Gastrocnemius medialis (tissue), 4 donors: ENCODE measurements around the gene CMTR1. TPM values are rescaled to one million over a fixed set of nuclear protein-coding genes. Genes with fewer than 3 reads are reported as not detected.

Experiments used
- ATAC-seq, 2 donors: fragments of 150-250 bp; one replicate each; pipeline ENCODE4 v1.9.1; 2016
- DNase-seq, 2 donors: peaks; one replicate each; pipeline ENCODE4 v3.0.0-alpha.2; 2019
- H3K27ac ChIP-seq, 4 donors: fragments of 200-600 bp; sonication (generic); 1 replicate in 1 of 4; 2 replicates in 3 of 4; pipeline ENCODE4 v1.5.1; 2016 to 2018; ENCODE audit warnings: mild to moderate bottlenecking in 2 of 4, moderate library complexity in 1 of 4
- H3K27me3 ChIP-seq, 3 donors: fragments of 200-600 bp; sonication (generic) in 2 of 3; 1 replicate in 1 of 3; 2 replicates in 2 of 3; pipeline versions ENCODE4 v1.5.1 to v1.6.0; 2016 to 2019; ENCODE audit warnings: mild to moderate bottlenecking in 1 of 3, moderate library complexity in 1 of 3
- H3K36me3 ChIP-seq, 2 donors: fragments of 200-600 bp; sonication (generic) in 1 of 2; one replicate each; pipeline ENCODE4 v1.5.1; 2017 to 2018
- H3K4me1 ChIP-seq, 2 donors: fragments of 200-600 bp; sonication (generic) in 1 of 2; one replicate each; pipeline ENCODE4 v1.5.1; 2016 to 2017; ENCODE audit warnings: mild to moderate bottlenecking in 2 of 2
- H3K4me3 ChIP-seq, 4 donors: fragments of 200-600 bp; sonication (generic) in 3 of 4; 1 replicate in 1 of 4; 2 replicates in 3 of 4; pipeline ENCODE4 v1.5.1; 2016 to 2019; ENCODE audit warnings: mild to moderate bottlenecking in 2 of 4
- H3K9me3 ChIP-seq, 3 donors: fragments of 200-600 bp; sonication (generic) in 2 of 3; 1 replicate in 1 of 3; 2 replicates in 2 of 3; pipeline ENCODE4 v1.5.1; 2016 to 2019
- POLR2A ChIP-seq, 2 donors: fragments of 450-650 bp; IDR thresholded peaks; one replicate each; pipeline ENCODE4 v1.6.1; 2017; ENCODE audit warnings: antibody characterized with exemption in 2 of 2, mild to moderate bottlenecking in 2 of 2, moderate library complexity in 2 of 2
- in situ Hi-C, 4 donors: fragments of 200-750 bp; cut with MboI; loops; one replicate each; pipeline versions ENCODE4 v1.15.0 to v1.8.0; 2017; ENCODE audit warnings: low sequenced_read_pairs in 4 of 4
- intact Hi-C: fragments of 100-400 bp; cut with DNase I; formaldehyde crosslinking; loops from one replicate; pipeline ENCODE4 v1.15.1; 2023; ENCODE audit warnings: low total_unique reads
- total RNA-seq, 4 donors: library from RNA; depleted of rRNA; stranded (reverse); fragments of >200 nt; gene quantifications; one replicate each; pipeline versions ENCODE4 v1.1.0 to v1.2.3, GENCODE V29; 2016
- TF ChIP-seq, protein P1 (sequence below), 5 experiments: fragments of 450-650 bp in 3 of 5; fragments of 200-600 bp in 2 of 5; sonication (generic) in 2 of 5; IDR thresholded peaks in 4 of 5; conservative IDR thresholded peaks in 1 of 5; 1 replicate in 4 of 5; 2 replicates in 1 of 5; pipeline ENCODE4 v1.5.1; 2016 to 2019; ENCODE audit warnings: antibody characterized with exemption in 5 of 5, mild to moderate bottlenecking in 3 of 5, moderate library complexity in 3 of 5

The CMTR1 gene
- total RNA-seq, 4 donors from 2014 or later, result 18.2 to 34.6 (median 25.4) TPM

DNA sequence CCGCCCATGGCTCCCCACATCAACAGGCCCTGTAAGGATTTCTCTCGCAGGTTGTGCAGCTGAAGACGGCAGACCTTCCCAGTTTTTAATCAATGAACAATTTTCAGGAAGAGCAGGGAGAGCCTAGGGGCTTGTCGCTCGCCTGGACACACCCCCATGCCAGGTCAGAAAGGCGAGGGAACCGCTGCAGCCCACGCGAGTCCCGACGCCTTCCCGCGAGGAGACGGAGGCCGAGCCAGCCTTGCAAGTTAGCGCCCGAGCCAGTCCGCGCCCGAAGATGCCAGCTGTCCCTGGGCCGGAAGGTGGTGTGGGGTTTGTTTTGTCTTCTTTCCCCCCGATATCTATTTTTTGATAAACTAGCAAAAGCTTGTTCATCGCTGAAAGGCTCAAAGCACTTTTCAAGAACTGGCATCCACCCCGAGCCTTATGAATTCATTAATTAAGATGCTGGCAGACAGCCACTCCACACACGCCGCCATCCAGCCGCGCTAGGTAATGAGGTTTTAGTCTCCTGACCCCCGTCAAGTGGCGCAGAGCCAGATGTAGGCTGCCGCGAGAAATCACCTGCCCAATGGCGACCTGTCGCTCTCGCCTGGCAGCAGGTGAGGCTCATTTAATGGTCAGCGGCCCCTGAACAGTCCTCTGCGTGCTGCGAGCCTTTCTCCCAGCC lies 60.1 kb downstream of the CMTR1 start:
- no peak overlapping the region for H3K27ac ChIP-seq
- TF ChIP-seq POLR2A (IDR thresholded peaks at IDR 0.05), result no peak
- TF ChIP-seq, protein P1, sequence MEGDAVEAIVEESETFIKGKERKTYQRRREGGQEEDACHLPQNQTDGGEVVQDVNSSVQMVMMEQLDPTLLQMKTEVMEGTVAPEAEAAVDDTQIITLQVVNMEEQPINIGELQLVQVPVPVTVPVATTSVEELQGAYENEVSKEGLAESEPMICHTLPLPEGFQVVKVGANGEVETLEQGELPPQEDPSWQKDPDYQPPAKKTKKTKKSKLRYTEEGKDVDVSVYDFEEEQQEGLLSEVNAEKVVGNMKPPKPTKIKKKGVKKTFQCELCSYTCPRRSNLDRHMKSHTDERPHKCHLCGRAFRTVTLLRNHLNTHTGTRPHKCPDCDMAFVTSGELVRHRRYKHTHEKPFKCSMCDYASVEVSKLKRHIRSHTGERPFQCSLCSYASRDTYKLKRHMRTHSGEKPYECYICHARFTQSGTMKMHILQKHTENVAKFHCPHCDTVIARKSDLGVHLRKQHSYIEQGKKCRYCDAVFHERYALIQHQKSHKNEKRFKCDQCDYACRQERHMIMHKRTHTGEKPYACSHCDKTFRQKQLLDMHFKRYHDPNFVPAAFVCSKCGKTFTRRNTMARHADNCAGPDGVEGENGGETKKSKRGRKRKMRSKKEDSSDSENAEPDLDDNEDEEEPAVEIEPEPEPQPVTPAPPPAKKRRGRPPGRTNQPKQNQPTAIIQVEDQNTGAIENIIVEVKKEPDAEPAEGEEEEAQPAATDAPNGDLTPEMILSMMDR (IDR thresholded peaks at IDR 0.05 in 4 of 5, conservative IDR thresholded peaks at IDR 0.05 in 1 of 5), result no peak
- no peak overlapping the region for H3K4me3 ChIP-seq
- no peaks in the 10 kb centered on the region for H3K9me3 ChIP-seq
- H3K27me3 ChIP-seq, result no peaks in the 10 kb centered on the region
- no peaks in the 10 kb centered on the region for H3K36me3 ChIP-seq
- intact Hi-C loops (no loop called here), in situ Hi-C loops (loop anchor here in 3 of 4 donors (25.0 kb wide), 1 partner anchor 194 kb away; the partner anchor contains the start of gene MDGA1 (in 3 of the 3))
- no peak for DNase-seq
- ATAC-seq, result no peak
- no peaks in the 10 kb centered on the region for H3K4me1 ChIP-seq

DNA sequence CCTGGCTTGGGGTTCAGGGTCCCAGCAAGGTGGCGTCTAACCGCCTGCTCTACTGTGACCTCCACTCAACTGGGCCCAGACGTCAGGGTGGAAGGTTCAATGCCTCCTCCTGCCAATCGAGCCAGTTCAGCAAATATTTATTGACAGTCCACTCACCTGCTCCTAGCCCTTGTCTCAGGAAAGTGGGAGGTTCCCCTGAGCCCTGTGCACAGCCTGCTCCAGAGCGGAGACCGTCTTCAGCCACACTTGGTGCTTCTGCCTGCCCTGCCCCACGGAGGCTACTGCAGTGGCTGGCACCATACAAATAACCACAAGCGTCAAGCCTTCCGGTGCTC lies 60.6 kb downstream of the CMTR1 start:
- no peak for ATAC-seq
- in situ Hi-C loops, result loop anchor here in 3 of 4 donors (25.0 kb wide), 1 partner anchor 194 kb away; the partner anchor contains the start of gene MDGA1 (in 3 of the 3)
- no peak overlapping the region for H3K27ac ChIP-seq
- H3K36me3 ChIP-seq, result no peaks in the 10 kb centered on the region
- TF ChIP-seq POLR2A (IDR thresholded peaks at IDR 0.05), result no peak
- TF ChIP-seq, protein P1 (IDR thresholded peaks at IDR 0.05 in 4 of 5, conservative IDR thresholded peaks at IDR 0.05 in 1 of 5), result no peak
- H3K4me1 ChIP-seq, result no peaks in the 10 kb centered on the region
- H3K27me3 ChIP-seq, result no peaks in the 10 kb centered on the region
- H3K9me3 ChIP-seq, result no peaks in the 10 kb centered on the region
- H3K4me3 ChIP-seq, result no peak overlapping the region
- DNase-seq, result no peak
- intact Hi-C loops, result no loop called here

DNA sequence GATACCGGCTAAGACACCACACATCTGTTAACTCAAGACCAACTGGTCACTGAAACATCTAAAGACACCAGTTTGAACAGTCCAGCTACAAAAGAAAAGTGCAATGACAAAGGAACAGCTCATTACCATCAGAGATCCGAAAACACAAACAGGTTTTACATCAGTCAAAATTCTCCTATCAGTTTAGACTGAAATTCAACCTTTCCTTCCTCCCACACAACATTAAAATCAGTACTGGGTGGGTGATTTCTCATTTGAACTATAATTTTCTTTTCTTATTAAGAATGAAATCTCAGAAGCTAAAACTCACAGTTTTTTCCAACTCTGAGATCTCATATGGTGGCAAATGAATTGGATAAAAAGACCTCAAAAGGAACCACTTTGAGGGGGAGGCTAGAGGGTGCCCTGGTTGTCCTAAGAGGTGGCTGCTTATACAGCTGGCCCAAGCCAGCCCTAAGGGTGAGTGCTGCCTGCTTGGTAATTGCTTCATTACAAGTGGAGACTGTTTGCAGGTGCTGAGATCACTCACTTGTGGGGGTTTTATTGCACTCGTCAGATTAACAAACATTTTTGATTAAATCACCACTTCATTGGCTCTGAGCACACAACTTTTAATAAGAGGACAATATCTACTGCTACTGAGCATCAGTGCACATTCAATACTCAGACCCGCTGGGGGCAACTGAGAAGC lies 62.4 kb downstream of the CMTR1 start:
- in situ Hi-C loops (loop anchor here in 3 of 4 donors (25.0 kb wide), 1 partner anchor 192 kb away; the partner anchor contains the start of gene MDGA1 (in 3 of the 3)), intact Hi-C loops (no loop called here)
- DNase-seq (no peak), ATAC-seq (no peak)
- H3K4me1 ChIP-seq, result peaks cover 8% of the 10 kb centered on the region in 2 donors
- H3K9me3 ChIP-seq, result no peaks in the 10 kb centered on the region
- no peaks in the 10 kb centered on the region for H3K36me3 ChIP-seq
- no peak for TF ChIP-seq POLR2A (IDR thresholded peaks at IDR 0.05)
- TF ChIP-seq, protein P1 (IDR thresholded peaks at IDR 0.05 in 4 of 5, conservative IDR thresholded peaks at IDR 0.05 in 1 of 5), result no peak
- H3K27me3 ChIP-seq, result no peaks in the 10 kb centered on the region
- no peak overlapping the region for H3K27ac ChIP-seq
- H3K4me3 ChIP-seq, result no peak overlapping the region

DNA sequence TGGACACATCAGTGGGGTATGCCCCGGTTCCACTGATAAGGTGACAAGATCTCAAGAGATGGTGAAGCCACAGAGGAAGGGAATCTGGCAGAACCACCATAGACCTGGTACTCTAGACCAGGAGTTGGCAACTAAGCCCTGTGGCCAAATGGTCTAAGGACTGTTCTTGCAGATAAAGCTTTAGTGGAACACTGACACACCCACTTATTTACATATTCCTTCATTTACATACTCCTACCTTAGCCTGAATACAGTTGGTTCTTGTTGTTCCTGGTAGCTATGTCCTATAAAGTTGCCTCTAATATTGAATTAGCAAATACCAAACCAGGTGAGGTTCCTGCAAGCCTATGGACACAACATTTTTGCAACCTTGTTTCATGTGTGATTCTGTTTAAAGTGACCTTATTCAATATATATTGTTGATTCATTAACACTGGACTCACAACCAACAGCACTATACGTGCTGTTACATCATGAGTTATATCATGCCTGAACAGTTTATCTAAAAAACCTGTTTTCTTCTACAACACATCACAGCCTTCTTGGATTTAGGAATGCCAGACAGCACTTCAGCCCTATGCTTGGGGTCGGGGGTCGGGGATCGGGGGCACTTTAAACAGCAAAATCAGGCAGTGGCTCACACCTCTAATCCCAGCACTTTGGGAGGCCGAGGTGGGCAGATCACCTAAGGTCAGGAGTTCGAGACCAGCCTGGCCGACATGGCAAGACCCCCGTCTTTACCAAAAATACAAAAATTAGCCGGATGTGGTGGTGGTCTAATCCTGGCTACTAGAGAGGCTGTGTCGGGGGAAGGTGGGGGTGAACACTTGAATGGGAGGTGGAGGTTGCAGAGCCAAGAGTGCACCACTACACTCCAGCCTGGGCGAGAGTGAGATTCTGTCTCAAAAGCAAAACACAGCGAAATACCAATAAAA lies 64.2 kb downstream of the CMTR1 start:
- TF ChIP-seq, protein P1 (IDR thresholded peaks at IDR 0.05 in 4 of 5, conservative IDR thresholded peaks at IDR 0.05 in 1 of 5), result no peak
- TF ChIP-seq POLR2A (IDR thresholded peaks at IDR 0.05), result no peak
- peaks cover 8% of the 10 kb centered on the region in 2 donors for H3K4me1 ChIP-seq
- no peak overlapping the region for H3K27ac ChIP-seq
- no peaks in the 10 kb centered on the region for H3K9me3 ChIP-seq
- no peaks in the 10 kb centered on the region for H3K27me3 ChIP-seq
- DNase-seq (no peak), ATAC-seq (no peak)
- intact Hi-C loops, result no loop called here
- H3K4me3 ChIP-seq, result no peak overlapping the region
- no peaks in the 10 kb centered on the region for H3K36me3 ChIP-seq
- in situ Hi-C loops, result loop anchor here in 3 of 4 donors (25.0 kb wide), 1 partner anchor 190 kb away; the partner anchor contains the start of gene MDGA1 (in 3 of the 3)
